Gastroesophageal sphincter (tissue), 4 donors: ENCODE measurements around the gene CTU1. TPM values are rescaled to one million over a fixed set of nuclear protein-coding genes. Genes with fewer than 3 reads are reported as not detected.
"Not testable (repeated sequence)": the region's sequence is repeated elsewhere in the genome, so short reads cannot be mapped to it uniquely, and the experiment has no call there.

Source experiments
- ATAC-seq: fragments of 150-250 bp; one replicate; pipeline ENCODE4 v1.9.1; 2016; ENCODE audit warnings: mild to moderate bottlenecking, moderate library complexity
- H3K27ac ChIP-seq, 4 donors: fragments of 200-600 bp; sonication (generic) in 3 of 4; 1 replicate in 3 of 4; 2 replicates in 1 of 4; pipeline ENCODE4 v1.5.1; 2016 to 2019
- H3K27me3 ChIP-seq: fragments of 200-600 bp; sonication (generic); one replicate; pipeline ENCODE4 v1.5.1; 2019
- H3K36me3 ChIP-seq, 2 donors: fragments of 200-600 bp; sonication (generic); one replicate each; pipeline ENCODE4 v1.5.1; 2019; ENCODE audit warnings: control low read depth in 1 of 2
- H3K4me1 ChIP-seq, 3 donors: fragments of 200-600 bp; sonication (generic); 1 replicate in 2 of 3; 2 replicates in 1 of 3; pipeline ENCODE4 v1.5.1; 2016 to 2019; ENCODE audit warnings: control low read depth in 2 of 3
- H3K4me3 ChIP-seq, 2 donors: fragments of 200-600 bp; sonication (generic); one replicate each; pipeline ENCODE4 v1.5.1; 2019; ENCODE audit warnings: mild to moderate bottlenecking in 1 of 2, moderate library complexity in 1 of 2
- H3K9me3 ChIP-seq, 3 donors: fragments of 200-600 bp; sonication (generic); one replicate each; pipeline ENCODE4 v1.5.1; 2017 to 2019; ENCODE audit warnings: control low read depth in 2 of 3
- CTCF ChIP-seq, 4 experiments: fragments of 200-600 bp in 2 of 4; fragments of 450-650 bp in 2 of 4; sonication (generic) in 1 of 4; IDR thresholded peaks; one replicate each; pipeline ENCODE4 v1.5.1; 2017 to 2019; ENCODE audit warnings: antibody characterized with exemption in 4 of 4, mild to moderate bottlenecking in 2 of 4, moderate library complexity in 2 of 4
- EP300 ChIP-seq: sonication (generic); formaldehyde crosslinking; IDR thresholded peaks from one replicate; pipeline ENCODE4 v1.6.1; 2017; ENCODE audit warnings: antibody characterized with exemption, mild to moderate bottlenecking
- POLR2A ChIP-seq, 2 donors: fragments of 450-650 bp; IDR thresholded peaks; one replicate each; pipeline ENCODE4 v1.6.1; 2017; ENCODE audit warnings: antibody characterized with exemption in 2 of 2, mild to moderate bottlenecking in 2 of 2, moderate library complexity in 1 of 2
- POLR2AphosphoS5 ChIP-seq: sonication (generic); formaldehyde crosslinking; IDR thresholded peaks from one replicate; pipeline ENCODE4 v1.6.1; 2017; ENCODE audit warnings: antibody characterized with exemption
- WGBS, 2 donors: methylation state at CpG; one replicate each; pipeline ENCODE4 v1.1.5; 2018; ENCODE audit warnings: low coverage in 1 of 2; 5-methylcytosine and 5-hydroxymethylcytosine counted together
- total RNA-seq, 4 donors: library from RNA; depleted of rRNA; stranded (reverse); fragments of >200 nt; gene quantifications; one replicate each; pipeline ENCODE4 v1.1.0, GENCODE V29; 2016

Gene CTU1
- total RNA-seq, 4 donors from 2014 or later, result 9.8 to 12.8 (median 11.4) TPM

- Histone ChIP-seq H3K36me3 (no peaks in the 10 kb centered on the region), H3K4me3 (no peak overlapping the region), H3K27ac (no peak overlapping the region), H3K27me3 (peaks cover 22% of the 10 kb centered on the region), H3K4me1 (no peaks in the 10 kb centered on the region), H3K9me3 (peaks cover 0 to 6% (median 0%) of the 10 kb centered on the region in 3 donors)
- 20 to 40% methylated on average over 1 of the region's 1 CpG for WGBS, 2 donors
- no peak for ATAC-seq
- TF ChIP-seq POLR2A (IDR thresholded peaks at IDR 0.05), result no peak
- no peak for TF ChIP-seq EP300
- TF ChIP-seq POLR2AphosphoS5, result no peak
- no peak for TF ChIP-seq CTCF (IDR thresholded peaks at IDR 0.05)
Measured at GRCh38 chr19:51147663-51148062, 39.5 kb upstream of the CTU1 start.

- H3K27ac ChIP-seq, result no peak overlapping the region
- peaks cover 28% of the 10 kb centered on the region for H3K27me3 ChIP-seq
- peaks cover 0 to 3% (median 0%) of the 10 kb centered on the region in 3 donors for H3K9me3 ChIP-seq
- H3K4me3 ChIP-seq, result no peak overlapping the region
- no peaks in the 10 kb centered on the region for H3K4me1 ChIP-seq
- no peak for TF ChIP-seq POLR2A (IDR thresholded peaks at IDR 0.05)
- TF ChIP-seq POLR2AphosphoS5, result no peak
- TF ChIP-seq CTCF (IDR thresholded peaks at IDR 0.05), result no peak
- no peak for TF ChIP-seq EP300
- H3K36me3 ChIP-seq, result no peaks in the 10 kb centered on the region
- ATAC-seq, result no peak
- 83 to 97% methylated on average over 2 to 5 of the region's 7 CpGs for WGBS, 2 donors
Measured at GRCh38 chr19:51146751-51147150, 38.5 kb upstream of the CTU1 start.

- WGBS, 2 donors, result 67 to 75% methylated on average over 1 of the region's 4 CpGs
Measured at GRCh38 chr19:51145916-51146493, 37.8 kb upstream of the CTU1 start.

GRCh38 chr19:51144482-51145045 lies 36.4 kb upstream of the CTU1 start:
- Histone ChIP-seq H3K4me3 (no peak overlapping the region), H3K4me1 (no peaks in the 10 kb centered on the region), H3K27me3 (peaks cover 44% of the 10 kb centered on the region), H3K27ac (no peak overlapping the region), H3K36me3 (no peaks in the 10 kb centered on the region), H3K9me3 (no peaks in the 10 kb centered on the region)
- TF ChIP-seq CTCF (IDR thresholded peaks at IDR 0.05), result no peak
- no peak for TF ChIP-seq EP300
- no peak for TF ChIP-seq POLR2AphosphoS5
- TF ChIP-seq POLR2A (IDR thresholded peaks at IDR 0.05), result no peak
- no peak for ATAC-seq
- 73% methylated on average over 3 of the region's 11 CpGs; no CpG with 5 or more reads in 1 of the 2 donors for WGBS, 2 donors

More at GRCh38 chr19:51145916-51146493, 37.8 kb upstream of the CTU1 start:
- H3K36me3 ChIP-seq, result no peaks in the 10 kb centered on the region
- ATAC-seq, result no peak
- peaks cover 31% of the 10 kb centered on the region for H3K27me3 ChIP-seq
- TF ChIP-seq CTCF (IDR thresholded peaks at IDR 0.05) (no peak), POLR2A (IDR thresholded peaks at IDR 0.05) (no peak), POLR2AphosphoS5 (no peak), EP300 (no peak)
- no peak overlapping the region for H3K27ac ChIP-seq
- no peaks in the 10 kb centered on the region for H3K9me3 ChIP-seq
- no peak overlapping the region for H3K4me3 ChIP-seq
- no peaks in the 10 kb centered on the region for H3K4me1 ChIP-seq

GRCh38 chr19:51143486-51143885 lies 35.3 kb upstream of the CTU1 start:
- TF ChIP-seq POLR2A (IDR thresholded peaks at IDR 0.05) (no peak), EP300 (no peak), POLR2AphosphoS5 (no peak), CTCF (IDR thresholded peaks at IDR 0.05) (no peak)
- H3K4me1 ChIP-seq, result no peaks in the 10 kb centered on the region
- peaks cover 52% of the 10 kb centered on the region for H3K27me3 ChIP-seq
- H3K27ac ChIP-seq, result no peak overlapping the region
- no peaks in the 10 kb centered on the region for H3K36me3 ChIP-seq
- no peak for ATAC-seq
- H3K4me3 ChIP-seq, result peak overlapping the region in 1 of 2 donors; percentile 4
- WGBS, 2 donors, result no CpG with 5 or more reads among the region's 5 CpGs
- no peaks in the 10 kb centered on the region for H3K9me3 ChIP-seq

- not testable (repeated sequence) for H3K36me3 ChIP-seq, H3K27ac ChIP-seq, H3K9me3 ChIP-seq, H3K4me1 ChIP-seq, ATAC-seq
- WGBS, 2 donors, result 100% methylated on average over 1 of the region's 15 CpGs; no CpG with 5 or more reads in 1 of the 2 donors
- Histone ChIP-seq H3K27me3 (peaks cover 57% of the 10 kb centered on the region), H3K4me3 (peak overlapping the region in 1 of 2 donors; percentile 4)
Measured at GRCh38 chr19:51142809-51143475, 34.7 kb upstream of the CTU1 start.
